ENCODE data around the gene AGBL4. TPM values are rescaled to one million over a fixed set of nuclear protein-coding genes. Genes with fewer than 3 reads are reported as not detected.

Gene AGBL4
- total and polyA plus RNA-seq, 10 donors, result 0.05 to 1.8 (median 0.32) TPM; not detected in 1

GRCh38 chr1:48979940-48980339, 1043.8 kb downstream of the AGBL4 start:
- intact Hi-C loops (cut with DNase I; ENCODE audit: low total_unique reads), result no loop called here
- Histone ChIP-seq H3K27me3 (replicated peaks in 1 of 7) (no peaks in the 10 kb centered on the region), H3K27ac (peak overlapping the region in 1 of 8 donors; percentile 12), H3K4me3 (no peak overlapping the region), H3K36me3 (no peaks in the 10 kb centered on the region), H3K9me3 (no peaks in the 10 kb centered on the region), H3K4me1 (peaks cover 0 to 10% (median 0%) of the 10 kb centered on the region in 6 donors)
- no peak for DNase-seq
- TF ChIP-seq POLR2A (IDR thresholded peaks at IDR 0.05), result no peak
- no peak for TF ChIP-seq POLR2AphosphoS5 (IDR thresholded peaks at IDR 0.05)
- no peak for TF ChIP-seq CTCF (IDR thresholded peaks at IDR 0.05 in 8 of 11, conservative IDR thresholded peaks at IDR 0.05 in 3 of 11)
- WGBS, 5 donors, result 85 to 95% (median 93%) methylated on average over 1 of the region's 1 CpG

GRCh38 chr1:48978413-48978812, 1045.3 kb downstream of the AGBL4 start:
- 22 to 29% (median 24%) methylated on average over 2 of the region's 2 CpGs for WGBS, 5 donors
- H3K9me3 ChIP-seq, result no peaks in the 10 kb centered on the region
- intact Hi-C loops (cut with DNase I; ENCODE audit: low total_unique reads), result no loop called here
- no peak for DNase-seq
- peaks cover 0 to 10% (median 0%) of the 10 kb centered on the region in 6 donors for H3K4me1 ChIP-seq
- no peaks in the 10 kb centered on the region for H3K36me3 ChIP-seq
- no peaks in the 10 kb centered on the region for H3K27me3 ChIP-seq (replicated peaks in 1 of 7)
- no peak overlapping the region for H3K4me3 ChIP-seq
- H3K27ac ChIP-seq, result peak overlapping the region in 5 of 8 donors; percentile 28 to 65 (median 47)
- TF ChIP-seq CTCF (IDR thresholded peaks at IDR 0.05 in 8 of 11, conservative IDR thresholded peaks at IDR 0.05 in 3 of 11) (no peak), POLR2AphosphoS5 (IDR thresholded peaks at IDR 0.05) (no peak), POLR2A (IDR thresholded peaks at IDR 0.05) (no peak)

GRCh38 chr1:48977273-48977672, 1046.5 kb downstream of the AGBL4 start:
- WGBS, 5 donors, result 74 to 90% (median 78%) methylated on average over 2 of the region's 2 CpGs
- peaks cover 0 to 10% (median 0%) of the 10 kb centered on the region in 6 donors for H3K4me1 ChIP-seq

GRCh38 chr1:48969971-48970370, 1053.8 kb downstream of the AGBL4 start:
- Histone ChIP-seq H3K9me3 (no peaks in the 10 kb centered on the region), H3K4me1 (no peaks in the 10 kb centered on the region), H3K27ac (no peak overlapping the region), H3K36me3 (no peaks in the 10 kb centered on the region), H3K4me3 (no peak overlapping the region), H3K27me3 (replicated peaks in 1 of 7) (no peaks in the 10 kb centered on the region)
- intact Hi-C loops (cut with DNase I; ENCODE audit: low total_unique reads), result no loop called here
- 50 to 56% (median 54%) methylated on average over 1 of the region's 1 CpG for WGBS, 5 donors
- DNase-seq, result no peak
- TF ChIP-seq POLR2A (IDR thresholded peaks at IDR 0.05) (no peak), CTCF (IDR thresholded peaks at IDR 0.05 in 8 of 11, conservative IDR thresholded peaks at IDR 0.05 in 3 of 11) (no peak), POLR2AphosphoS5 (IDR thresholded peaks at IDR 0.05) (no peak)

More at GRCh38 chr1:48977273-48977672, 1046.5 kb downstream of the AGBL4 start:
- Histone ChIP-seq H3K27me3 (replicated peaks in 1 of 7) (no peaks in the 10 kb centered on the region), H3K4me3 (no peak overlapping the region), H3K27ac (no peak overlapping the region), H3K36me3 (no peaks in the 10 kb centered on the region), H3K9me3 (no peaks in the 10 kb centered on the region)
- intact Hi-C loops (cut with DNase I; ENCODE audit: low total_unique reads), result no loop called here
- no peak for DNase-seq
- no peak for TF ChIP-seq POLR2AphosphoS5 (IDR thresholded peaks at IDR 0.05)
- no peak for TF ChIP-seq POLR2A (IDR thresholded peaks at IDR 0.05)
- TF ChIP-seq CTCF (IDR thresholded peaks at IDR 0.05 in 8 of 11, conservative IDR thresholded peaks at IDR 0.05 in 3 of 11), result no peak
